K562 (cell line): ENCODE results near the gene PLA2G4D. TPM values are rescaled to one million over a fixed set of nuclear protein-coding genes. Genes with fewer than 3 reads are reported as not detected.

Experiments used
- ATAC-seq: fragments of 200-7000 bp; cut with Tn5 transposase; 3 replicates; pipeline ENCODE4 v1.9.1; 2020; ENCODE audit warnings: moderate library complexity
- Bru-seq: library from RNA; stranded (reverse); fragments of 400-500 nt; gene quantifications from one replicate; lab custom pipeline; 2021; lab: Mats Ljungman, UMichigan
- BruChase-seq, 2 experiments: library from RNA; stranded (reverse); fragments of 400-500 nt; gene quantifications; one replicate each; lab custom pipeline; 2021; lab: Mats Ljungman, UMichigan
- BruUV-seq: library from RNA; stranded (reverse); fragments of 400-500 nt; replicated peaks from 2 replicates; lab custom pipeline; 2021; lab: Mats Ljungman, UMichigan
- CTCF ChIA-PET: fragments of 300-600 bp; formaldehyde crosslinking; extraction: SDS; loops from one replicate; lab custom pipeline; 2021; ENCODE audit warnings: low intra/inter-chr PET ratio; lab: Yijun Ruan, JAX
- POLR2A ChIA-PET: fragments of 300-600, 350-650 bp; sonication (Branson Sonifier 250); formaldehyde crosslinking; extraction: SDS; loops from one replicate; lab custom pipeline; 2021; ENCODE audit warnings: antibody characterized with exemption, inconsistent platforms; lab: Yijun Ruan, JAX
- DNase-seq, 4 experiments: peaks; one replicate each; pipeline versions ENCODE4 v3.0.0 to v3.0.0-alpha.2; 2011 to 2018; ENCODE audit warnings: low spot score in 3 of 4, mixed read lengths in 3 of 4; ENCODE audit errors: extremely low read depth in 1 of 4
- FAIRE-seq: peaks from 2 replicates; lab custom pipeline; 2011; peaks lifted over from hg19 to GRCh38; lab: Jason Lieb, UNC
- H2AFZ ChIP-seq: 2 replicates; pipeline ENCODE4 v1.6.0; 2011; ENCODE audit warnings: low read depth, low read length, control low read depth, inconsistent platforms
- H3K27ac ChIP-seq: fragments of 200-600 bp; 3 replicates; pipeline ENCODE4 v1.8.0; 2011; ENCODE audit warnings: low read depth, mild to moderate bottlenecking, control low read depth, inconsistent platforms, low read length, moderate library complexity, mixed read lengths; ENCODE audit errors: extremely low read depth
- H3K27me3 ChIP-seq, 2 experiments: fragments of 300-600 bp in 1 of 2; 2 replicates in 1 of 2; 3 replicates in 1 of 2; pipeline versions ENCODE4 v1.6.0 to v1.8.0; 2011; ENCODE audit warnings: inconsistent platforms in 2 of 2, low read length in 2 of 2, mild to moderate bottlenecking in 1 of 2, mixed read lengths in 1 of 2, moderate library complexity in 1 of 2; ENCODE audit not compliant: control insufficient read depth in 2 of 2, insufficient read depth in 2 of 2
- H3K36me3 ChIP-seq: fragments of 300-600 bp; 3 replicates; pipeline ENCODE4 v1.8.0; 2011; ENCODE audit warnings: mild to moderate bottlenecking, low read length, inconsistent platforms; ENCODE audit not compliant: control insufficient read depth, insufficient read depth
- H3K4me1 ChIP-seq, 2 experiments: fragments of 200-600 bp in 1 of 2; replicated peaks in 1 of 2; 2 replicates in 1 of 2; 3 replicates in 1 of 2; pipeline versions ENCODE4 v1.5.1 to v1.8.0; 2011; ENCODE audit warnings: inconsistent platforms in 2 of 2, low read length in 2 of 2, mild to moderate bottlenecking in 1 of 2, mixed read lengths in 1 of 2, moderate library complexity in 1 of 2; ENCODE audit not compliant: control insufficient read depth in 2 of 2, insufficient read depth in 2 of 2
- H3K4me2 ChIP-seq: 2 replicates; pipeline ENCODE4 v1.6.1; 2011; ENCODE audit warnings: low read length, control low read depth, inconsistent platforms, mixed read lengths; ENCODE audit not compliant: insufficient read depth
- H3K4me3 ChIP-seq: fragments of 200-600 bp; sonication (generic), shearing (Covaris generic); 2 replicates; pipeline ENCODE4 v1.5.1; 2016; ENCODE audit warnings: control low read depth, inconsistent platforms
- H3K79me2 ChIP-seq: fragments of 200-600 bp; 3 replicates; pipeline ENCODE4 v1.8.0; 2011; ENCODE audit warnings: low read length, inconsistent platforms; ENCODE audit not compliant: control insufficient read depth, insufficient read depth
- H3K9ac ChIP-seq, 2 experiments: 2 replicates each; pipeline versions ENCODE4 v1.6.0 to v1.6.1; 2011; ENCODE audit warnings: low read depth in 2 of 2, low read length in 2 of 2, control low read depth in 1 of 2, inconsistent platforms in 1 of 2, mild to moderate bottlenecking in 1 of 2, mixed read lengths in 1 of 2; ENCODE audit not compliant: insufficient read depth in 1 of 2
- H3K9me1 ChIP-seq: one replicate; pipeline ENCODE4 v1.6.0; 2011; ENCODE audit warnings: inconsistent platforms, mild to moderate bottlenecking, low read length, moderate library complexity; ENCODE audit not compliant: control insufficient read depth, insufficient read depth
- H3K9me3 ChIP-seq: replicated peaks from 2 replicates; pipeline ENCODE4 v1.5.1; 2011; ENCODE audit warnings: low read depth, low read length, inconsistent platforms; ENCODE audit not compliant: control insufficient read depth, insufficient read depth
- H4K20me1 ChIP-seq: replicated peaks from 2 replicates; pipeline ENCODE4 v1.6.1; 2011; ENCODE audit warnings: low read length, inconsistent platforms, mixed read lengths; ENCODE audit not compliant: control insufficient read depth, insufficient read depth
- FOXM1 ChIP-seq, 2 experiments: fragments of 450-650 bp in 1 of 2; sonication (generic) in 1 of 2; formaldehyde crosslinking in 1 of 2; IDR thresholded peaks; 2 replicates each; pipeline versions ENCODE4 v1.6.1 to v1.9.0; 2017 to 2022; ENCODE audit warnings: low read depth in 2 of 2, mild to moderate bottlenecking in 2 of 2, missing genetic modification reagents in 1 of 2, moderate library complexity in 1 of 2
- HDAC6 ChIP-seq: IDR thresholded peaks from 2 replicates; pipeline ENCODE4 v1.6.1; 2012; ENCODE audit warnings: low read depth, mild to moderate bottlenecking, control low read depth, inconsistent platforms, low read length, moderate library complexity
- NFIC ChIP-seq: fragments of 450-650 bp; IDR thresholded peaks from 2 replicates; pipeline ENCODE4 v1.6.1; 2017; ENCODE audit warnings: mild to moderate bottlenecking, inconsistent platforms
- NR2C2 ChIP-seq, 2 experiments: fragments of 200-800 bp in 1 of 2; sonication (Bioruptor generic) in 1 of 2; sonication (generic) in 1 of 2; formaldehyde crosslinking in 1 of 2; IDR thresholded peaks; 2 replicates each; pipeline versions ENCODE4 v1.6.1 to v1.8.0; 2016 to 2022; ENCODE audit warnings: mild to moderate bottlenecking in 1 of 2, missing compliant biosample characterization in 1 of 2, missing genetic modification characterization in 1 of 2, missing genetic modification reagents in 1 of 2
- ZBTB43 ChIP-seq: sonication (generic); formaldehyde crosslinking; IDR thresholded peaks from 2 replicates; pipeline ENCODE4 v1.8.0; 2023; ENCODE audit warnings: mild to moderate bottlenecking, missing genetic modification reagents
- ZNF512 ChIP-seq: IDR thresholded peaks from 2 replicates; pipeline ENCODE4 v1.6.1; 2016; ENCODE audit warnings: missing genetic modification characterization, missing compliant biosample characterization
- ZNF592 ChIP-seq: fragments of 450-650 bp; IDR thresholded peaks from 2 replicates; pipeline ENCODE4 v1.6.1; 2017; ENCODE audit warnings: antibody characterized with exemption, mild to moderate bottlenecking
- WGBS: fragments of 100-300 bp; shearing (Covaris generic); methylation state at CpG from one replicate; pipeline ENCODE4 v1.1.6; 2016; ENCODE audit warnings: low coverage, mixed read lengths; ENCODE audit not compliant: insufficient coverage; ENCODE audit errors: missing lambda C conversion rate; 5-methylcytosine and 5-hydroxymethylcytosine counted together
- in situ Hi-C: fragments of 300-500 bp; cut with MboI; formaldehyde crosslinking; loops from 4 replicates; pipeline ENCODE4 v1.15.0; 2018; ENCODE audit warnings: inconsistent platforms, mixed read lengths
- intact Hi-C: fragments of 100-400 bp; cut with micrococcal nuclease; formaldehyde crosslinking; loops from 2 replicates; pipeline ENCODE4 v1.14.2; 2022
- long read RNA-seq, 3 experiments: library from polyadenylated mRNA in 2 of 3; library from RNA in 1 of 3; unstranded in 2 of 3; stranded (forward) in 1 of 3; transcript quantifications; one replicate each; pipeline ENCODE4 v2.0.0, GENCODE V29; 2019 to 2022
- polyA minus RNA-seq, 3 experiments: library from RNA; depleted of rRNA, polyadenylated mRNA; stranded (reverse); fragments of >200 nt; gene quantifications; 2 replicates each; pipeline ENCODE4 v1.2.3, GENCODE V29; 2011
- polyA plus RNA-seq, 8 experiments: library from polyadenylated mRNA; depleted of rRNA in 4 of 8; stranded (reverse) in 5 of 8; unstranded in 3 of 8; fragments of >200 nt; fragmentation: Nextera tagmentation in 2 of 8; fragmentation: Illumina TruSeq in 1 of 8; extraction: Ambion mirVana in 2 of 8; extraction: Trizol in 1 of 8; gene quantifications; 2 replicates each; pipeline versions ENCODE4 v1.2.1 to v1.2.3, GENCODE V29; 2011 to 2014; ENCODE audit warnings: inconsistent platforms in 1 of 8, missing spikeins in 1 of 8
- total RNA-seq, 7 experiments: library from RNA; depleted of rRNA in 6 of 7; stranded (reverse); fragments of >200 nt in 6 of 7; fragmentation: Illumina TruSeq in 2 of 7; extraction: Trizol in 2 of 7; gene quantifications; 2 replicates each; pipeline versions ENCODE4 v1.2.1 to v1.2.3, GENCODE V29; 2011 to 2021; ENCODE audit warnings: low replicate concordance in 1 of 7

Gene PLA2G4D
- not detected in 2 replicates for total RNA-seq (2011; cell fraction: chromatin; rRNA removed; ENCODE audit: low replicate concordance)
- total RNA-seq (2011; cell fraction: nucleolus; rRNA removed), result not detected in 2 replicates
- not detected in 2 replicates for total RNA-seq (2011; cell fraction: nucleoplasm; rRNA removed)
- not detected in 2 replicates for total RNA-seq (2014; rRNA removed)
- total RNA-seq (2014; rRNA removed; fragmentation: Illumina TruSeq; extraction: Trizol), result not detected in 2 replicates
- not detected in 2 replicates for total RNA-seq (2015; rRNA removed; fragmentation: Illumina TruSeq; extraction: Trizol)
- total RNA-seq (2021), result 0.04 TPM in 1 of 2 replicates, not detected in the other
- 0.04 TPM in 1 of 2 replicates, not detected in the other for polyA plus RNA-seq (2011; rRNA removed)
- not detected in 2 replicates for polyA plus RNA-seq (2011; cell fraction: cytosol; rRNA removed)
- 0.06 TPM in 1 of 2 replicates, not detected in the other for polyA plus RNA-seq (2011; cell fraction: nucleus; rRNA removed)
- polyA plus RNA-seq (2012), result 0.03 TPM in 1 of 2 replicates, not detected in the other
- polyA plus RNA-seq (2014; fragmentation: Illumina TruSeq; extraction: Trizol), result not detected in 2 replicates
- polyA plus RNA-seq (2014; fragmentation: Nextera tagmentation; extraction: Ambion mirVana), result not detected
- polyA plus RNA-seq (2014; rRNA removed), result not detected in 2 replicates
- not detected in 2 replicates for polyA minus RNA-seq (2011; rRNA and poly(A)+ RNA removed)
- polyA minus RNA-seq (2011; cell fraction: cytosol; rRNA and poly(A)+ RNA removed), result not detected in 2 replicates
- not detected in 2 replicates for polyA minus RNA-seq (2011; cell fraction: nucleus; rRNA and poly(A)+ RNA removed)
- percentile 16 among the genes with signal in this experiment for Bru-seq, nascent RNA
- BruChase-seq, experiment 1, labeled RNA remaining after a 2-hour chase, result percentile 11 among the genes with signal in this experiment
- BruChase-seq, experiment 2, labeled RNA remaining after a 6-hour chase, result percentile 7 among the genes with signal in this experiment
- long read RNA-seq, experiment 1, result 0 reads
- long read RNA-seq, experiment 2, result 0 reads
- long read RNA-seq, experiment 3, result 0 reads

- H3K4me1 ChIP-seq, result no peaks in the 10 kb centered on the region
- no peak for FAIRE-seq
- no TSS peak for BruUV-seq
- TF ChIP-seq HDAC6 (no peak), NR2C2 (CRISPR knock-in tag; IDR thresholded peaks at IDR 0.05) (no peak), NR2C2 (tag; IDR thresholded peaks at IDR 0.05) (no peak), ZBTB43 (no peak), ZNF512 (tag) (no peak), ZNF592 (no peak), NFIC (peak; percentile 59), FOXM1 (IDR thresholded peaks at IDR 0.05; ENCODE audit: low read depth) (no peak), FOXM1 (CRISPR knock-in tag; IDR thresholded peaks at IDR 0.05; ENCODE audit: low read depth) (no peak)
Observed at GRCh38 chr15:42094512-42094963, at the start of gene PLA2G4D. PLA2G4D (minus strand) TSS chr15:42094562; CDS start chr15:42094459, 103 bp downstream.

More at GRCh38 chr15:42094512-42094963, at the start of gene PLA2G4D:
- ChIA-PET POLR2A (interaction anchor here (0.6 to 1.6 kb wide), 2 partner anchors 11 to 518 kb away, joined by 3 read pairs; no protein-coding TSS in a partner anchor), CTCF (interaction anchor here (0.7 kb wide), 1 partner anchor 40 kb away, joined by 3 read pairs; no protein-coding TSS in a partner anchor)
- in situ Hi-C loops, result no loop called here
- ATAC-seq, result no peak
- intact Hi-C loops, result no loop called here
- H4K20me1 ChIP-seq, result no peaks in the 10 kb centered on the region
- no peaks in the 10 kb centered on the region for H3K36me3 ChIP-seq
- H3K4me2 ChIP-seq, result no peak within 1 kb of the TSS
- H3K27ac ChIP-seq, result no peak within 1 kb of the TSS
- no peaks in the 10 kb centered on the region for H3K9me1 ChIP-seq
- H2AFZ ChIP-seq, result no peak within 1 kb of the TSS
- H3K9me3 ChIP-seq, result no peaks in the 10 kb centered on the region
- 0% methylated on average over 6 of the region's 6 CpGs for WGBS
- no peaks in the 10 kb centered on the region for H3K79me2 ChIP-seq
- DNase-seq, result no peak
- H3K4me3 ChIP-seq, result no peak within 1 kb of the TSS
- H3K9ac ChIP-seq, result no peak within 1 kb of the TSS
- H3K27me3 ChIP-seq, result peaks cover 19 to 51% of the 10 kb centered on the region in 2 experiments; a peak in 3 of 5 replicates
